VCaP (cell line): Measurements from ENCODE around the gene PTCH1.

ENCODE experiments used
- H3K27ac ChIP-seq: fragments of 450-650 bp; 2 replicates; pipeline ENCODE4 v1.5.1; 2017
- CTCF ChIP-seq: fragments of 450-650 bp; conservative IDR thresholded peaks from 2 replicates; pipeline ENCODE4 v1.5.1; 2017; ENCODE audit warnings: mild to moderate bottlenecking, moderate library complexity

The PTCH1 gene

DNA sequence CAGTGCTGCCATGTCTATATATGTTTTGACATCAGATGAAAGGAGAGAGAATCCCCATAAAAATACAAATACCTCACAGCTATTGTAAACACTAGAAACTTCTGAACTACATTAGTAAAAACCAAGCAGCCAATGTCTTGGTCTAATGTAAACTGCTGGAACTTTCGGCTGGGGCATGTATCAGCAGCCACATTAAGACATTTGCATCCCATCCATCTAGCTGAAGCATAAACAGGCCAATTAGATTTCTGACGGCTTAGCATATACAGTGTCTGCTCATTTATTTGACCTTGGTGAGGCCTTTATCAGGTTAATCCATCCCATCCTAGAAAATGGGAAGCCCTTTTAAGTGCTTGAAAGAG lies 65.7 kb downstream of the PTCH1 start:
- no peak overlapping the region for H3K27ac ChIP-seq
- TF ChIP-seq CTCF = no peak

DNA sequence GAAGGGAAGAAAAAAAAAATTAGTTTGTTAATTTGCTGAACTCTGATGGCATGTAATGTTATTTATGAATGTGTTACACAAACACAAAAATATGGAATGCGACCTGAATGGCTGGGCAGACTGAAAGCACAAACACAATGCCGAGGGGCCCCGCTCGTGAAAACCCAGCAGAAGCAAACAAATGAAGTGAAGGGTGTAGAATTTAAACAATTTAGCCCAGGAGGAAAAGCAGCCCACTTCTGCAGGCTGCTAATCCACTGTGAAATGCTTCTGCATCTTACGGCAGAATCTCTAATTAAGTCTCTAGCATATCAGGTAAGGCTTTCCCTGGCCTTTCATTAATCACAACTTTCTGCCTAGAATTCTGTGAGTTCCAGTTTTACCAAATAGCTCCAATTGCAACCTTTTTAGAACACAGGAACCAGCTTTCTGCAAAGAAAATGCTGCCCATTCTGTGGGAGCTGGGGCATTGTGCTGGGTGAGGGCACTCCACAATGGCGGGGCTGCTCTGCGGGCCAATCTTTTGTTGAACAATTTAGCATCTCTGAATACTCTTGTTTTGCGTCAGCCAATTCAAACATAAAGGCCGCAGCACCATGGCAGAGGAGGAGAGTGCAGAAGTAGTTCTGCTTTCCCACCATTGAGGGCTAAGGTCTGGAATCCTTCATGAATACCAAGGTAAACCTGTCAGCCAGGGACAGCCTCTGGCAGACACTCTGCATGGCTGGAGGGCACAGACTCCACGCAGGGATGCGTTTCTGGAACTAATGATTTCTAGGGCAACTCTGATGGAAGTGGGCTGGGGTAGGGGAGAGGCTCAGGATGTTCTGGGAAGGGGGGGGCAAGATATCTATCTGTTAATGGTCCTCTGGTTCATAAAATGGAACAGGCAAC lies 66.4 kb downstream of the PTCH1 start:
- no peak for TF ChIP-seq CTCF
- no peak overlapping the region for H3K27ac ChIP-seq

- H3K27ac ChIP-seq = no peak overlapping the region
- TF ChIP-seq CTCF = no peak
These were observed 67.8 kb downstream of the PTCH1 start for GRCh38 chr9:95449016-95449415.

DNA sequence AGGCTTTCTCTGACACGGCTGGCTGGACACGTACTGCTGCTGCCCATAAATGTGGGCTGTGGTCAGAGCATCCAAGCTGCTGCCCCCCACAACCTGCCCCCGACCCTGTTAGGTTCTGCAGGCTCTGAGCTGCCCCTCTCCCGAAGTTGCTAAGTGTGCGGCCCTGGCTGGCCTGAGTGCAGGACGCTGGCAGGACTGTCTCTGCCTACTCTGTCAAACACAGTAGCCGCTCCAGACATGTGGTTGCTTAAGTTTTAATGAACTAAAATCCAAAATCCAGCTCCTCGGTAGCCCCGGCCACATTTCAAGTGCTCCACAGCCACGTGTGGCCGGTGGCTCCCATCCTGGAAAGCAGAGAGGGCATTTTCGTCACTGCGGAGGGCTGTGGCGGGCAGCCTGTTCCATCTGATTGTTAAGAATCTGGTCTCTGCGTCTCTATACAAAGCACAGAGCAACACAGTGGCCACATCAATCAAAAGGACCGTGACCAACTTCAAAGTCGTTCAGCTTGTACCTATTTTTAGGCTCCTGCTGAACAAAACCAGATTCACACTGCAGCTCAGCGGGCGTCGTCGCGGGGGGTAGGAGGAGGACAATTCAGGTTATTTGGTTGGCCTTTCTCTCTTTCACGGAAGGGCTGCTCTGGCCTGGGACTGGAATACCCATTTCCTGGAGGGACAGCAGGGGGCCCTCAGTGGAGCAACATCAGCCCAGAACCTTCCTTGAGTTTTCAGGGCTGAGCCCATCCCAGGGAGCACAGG lies 68.9 kb downstream of the PTCH1 start:
- H3K27ac ChIP-seq = no peak overlapping the region
- no peak for TF ChIP-seq CTCF

GRCh38 chr9:95446984-95447383 lies 69.8 kb downstream of the PTCH1 start:
- no peak for TF ChIP-seq CTCF
- H3K27ac ChIP-seq = no peak overlapping the region

- H3K27ac ChIP-seq = no peak overlapping the region
- TF ChIP-seq CTCF = no peak
These were observed 70.5 kb downstream of the PTCH1 start for GRCh38 chr9:95446259-95446658.

GRCh38 chr9:95444160-95444559 lies 72.6 kb downstream of the PTCH1 start:
- TF ChIP-seq CTCF = no peak
- no peak overlapping the region for H3K27ac ChIP-seq
